Right forelimb (tissue), 1 donor: Measurements from ENCODE around the gene TMEM150B.

Source experiments
- DNase-seq: peaks from one replicate; pipeline ENCODE4 v3.0.0-alpha.2; 2018

TMEM150B gene

DNA sequence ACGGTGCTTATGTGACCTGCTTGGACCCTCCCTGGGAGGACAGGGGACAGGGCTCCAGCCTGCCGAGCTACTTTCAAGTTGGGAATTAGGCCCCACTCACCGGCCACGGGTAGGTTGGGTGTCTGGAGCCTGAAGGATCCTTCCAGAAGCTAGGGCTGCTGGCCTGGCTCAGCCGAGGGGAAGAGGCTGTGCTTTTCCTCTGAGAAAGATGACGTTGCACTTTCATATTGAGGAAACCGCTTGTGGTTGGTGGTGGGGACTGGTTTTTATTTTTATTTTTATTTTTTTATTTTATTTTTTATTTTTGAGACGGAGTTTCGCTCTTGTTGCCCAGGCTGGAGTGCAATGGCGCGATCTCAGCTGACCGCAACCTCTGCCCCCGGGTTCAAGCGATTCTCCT lies at the start of gene TMEM150B:
TMEM150B (minus strand) TSS at position 170 of the 400 bp plus-strand sequence. CDS start 4,305 bp downstream, outside the sequence.
- no peak for DNase-seq

DNA sequence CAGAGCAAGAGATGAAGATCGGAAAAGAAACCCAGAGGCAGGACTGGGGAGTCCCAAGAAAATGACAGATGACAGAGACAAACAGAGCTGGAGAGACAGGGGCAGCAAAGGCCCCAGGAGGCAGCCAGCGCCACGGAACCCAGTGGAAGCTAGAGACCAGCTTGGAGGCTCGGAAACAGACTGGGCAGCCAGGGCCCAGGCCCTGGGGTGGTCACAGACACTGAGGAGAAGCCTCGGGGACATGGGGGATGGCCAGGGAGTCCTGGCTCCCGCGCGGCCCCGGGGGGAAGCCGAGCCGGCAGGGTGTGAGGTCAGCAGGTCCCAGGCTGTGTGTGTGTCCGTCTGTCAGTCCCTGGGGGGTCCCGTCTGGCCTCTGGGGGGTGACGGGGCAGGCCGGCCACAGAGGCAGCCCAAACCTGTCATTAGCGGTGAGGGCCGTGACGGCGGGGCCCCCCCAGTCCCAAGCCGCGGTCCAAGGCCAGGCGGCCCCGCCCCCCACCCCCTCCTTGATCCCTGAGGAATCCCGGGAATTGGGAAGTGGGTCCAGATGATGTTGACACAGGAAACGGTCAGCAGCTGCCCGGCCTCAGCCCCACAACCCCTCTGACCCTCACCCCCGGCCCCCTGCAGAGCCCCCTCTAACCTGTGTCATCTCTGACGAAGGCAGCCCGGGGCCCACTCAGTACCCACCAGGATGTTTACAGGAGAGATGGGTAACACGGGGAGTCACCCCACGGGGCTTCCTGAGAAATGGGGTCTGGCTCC lies 49.0 kb upstream of the TMEM150B start:
- no peak for DNase-seq

DNA sequence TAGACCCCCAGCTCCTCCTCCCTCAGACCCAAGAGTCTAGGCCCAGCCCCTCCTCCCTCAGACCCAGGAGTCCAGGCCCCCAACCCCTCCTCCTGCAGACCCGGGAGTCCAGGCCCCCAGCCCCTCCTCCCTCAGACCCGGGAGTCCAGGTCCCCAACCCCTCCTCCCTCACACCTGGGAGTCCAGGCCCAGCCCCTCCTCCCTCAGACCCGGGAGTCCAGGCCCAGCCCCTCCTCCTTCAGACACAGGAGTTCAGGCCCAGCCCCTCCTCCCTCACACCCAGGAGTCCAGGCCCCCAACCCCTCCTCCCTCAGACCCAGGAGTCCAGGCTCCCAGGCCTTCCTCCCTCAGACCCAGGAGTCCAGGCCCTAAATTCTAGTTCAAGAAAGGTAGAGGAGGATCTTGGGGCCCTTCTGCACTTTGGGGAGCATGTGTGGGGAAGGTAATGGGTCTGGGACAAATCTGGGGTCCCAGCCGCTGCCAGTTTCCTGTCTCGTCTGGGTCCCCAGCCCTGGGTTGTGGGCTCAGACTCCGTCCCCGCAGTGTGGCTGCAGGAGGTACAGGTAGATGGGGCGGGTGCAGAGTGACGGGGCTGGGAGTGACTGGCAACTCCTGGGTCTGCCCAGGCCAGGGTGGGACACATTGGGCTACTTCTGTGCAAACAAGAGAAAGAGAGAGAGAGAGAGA lies 48.3 kb upstream of the TMEM150B start:
- no peak for DNase-seq

DNA sequence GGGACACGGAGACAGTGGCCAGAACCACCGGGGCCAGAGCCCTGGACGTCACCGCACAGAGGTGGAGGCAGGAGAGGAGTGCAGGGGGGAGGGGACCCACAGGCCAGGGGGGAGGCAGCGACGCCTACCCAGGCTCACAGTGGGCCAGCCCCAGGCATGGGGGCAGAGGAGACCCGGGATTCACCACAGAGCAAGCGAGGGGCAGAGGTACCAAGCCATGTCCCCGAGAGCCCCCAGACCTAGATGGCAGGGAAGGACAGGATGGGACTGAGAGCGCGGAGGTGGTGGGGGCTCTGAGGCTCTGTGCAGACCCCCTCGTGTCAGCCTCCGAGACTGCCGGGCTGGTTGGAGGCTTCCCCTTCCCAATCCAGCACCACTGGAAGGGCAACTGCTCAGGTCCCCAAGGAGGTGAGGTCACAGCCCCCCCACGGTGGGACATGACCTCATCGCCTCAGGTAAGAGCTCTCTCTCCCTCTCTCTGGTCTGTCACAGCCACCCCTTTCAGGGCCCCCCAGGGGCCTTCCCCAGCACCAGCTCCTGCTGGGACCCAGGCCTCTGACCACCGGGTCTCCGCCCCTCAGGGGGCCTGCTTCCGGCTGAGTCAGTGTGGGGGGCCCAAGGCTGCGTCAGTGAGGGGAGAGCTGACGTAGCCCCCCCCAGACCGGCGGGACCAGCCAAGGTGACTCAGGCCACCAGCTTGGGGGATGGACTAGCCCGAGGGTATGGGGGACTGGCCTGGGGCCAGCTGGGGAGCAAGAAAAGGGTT lies 47.4 kb upstream of the TMEM150B start:
- no peak for DNase-seq

- no peak for DNase-seq
These were observed 45.3 kb upstream of the TMEM150B start, which contains the start of gene IL11 for GRCh38 chr19:55370305-55370988. Gene IL11 (minus strand): TSS chr19:55370463. CDS start chr19:55370310, 153 bp downstream.

DNA sequence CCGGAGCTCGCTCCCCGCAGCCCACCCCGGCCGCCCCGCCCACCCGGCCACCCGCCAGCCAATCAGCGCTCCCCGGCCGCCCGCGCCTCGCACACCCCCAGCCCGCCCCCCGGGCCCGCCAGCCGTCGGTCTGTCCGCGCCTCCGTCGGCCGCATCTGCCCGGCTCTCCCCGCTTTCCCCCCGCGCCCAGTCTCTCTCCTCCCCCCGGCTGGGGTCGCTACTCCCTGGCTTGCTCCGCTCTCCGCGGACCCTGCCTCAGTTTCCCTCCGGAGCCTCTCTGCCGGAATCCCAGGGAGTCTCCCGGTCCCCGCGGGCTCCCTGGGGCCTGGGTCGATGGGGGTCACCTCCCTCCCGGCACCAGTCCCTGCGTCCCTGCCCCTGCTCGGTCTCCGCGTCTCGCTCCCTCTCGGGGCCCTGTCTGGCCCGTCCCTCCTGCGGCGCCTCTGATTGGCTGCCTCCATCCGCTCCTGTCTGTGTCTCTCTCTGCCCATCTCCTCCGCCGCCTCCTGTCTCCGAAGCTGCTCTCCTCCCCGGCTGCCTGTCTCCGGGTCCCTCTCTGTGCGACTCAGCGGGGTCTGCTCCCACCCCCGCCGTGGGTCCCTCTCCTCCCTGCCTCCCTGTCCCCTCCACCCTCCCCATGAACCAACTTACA lies 44.6 kb upstream of the TMEM150B start:
- no peak for DNase-seq

DNA sequence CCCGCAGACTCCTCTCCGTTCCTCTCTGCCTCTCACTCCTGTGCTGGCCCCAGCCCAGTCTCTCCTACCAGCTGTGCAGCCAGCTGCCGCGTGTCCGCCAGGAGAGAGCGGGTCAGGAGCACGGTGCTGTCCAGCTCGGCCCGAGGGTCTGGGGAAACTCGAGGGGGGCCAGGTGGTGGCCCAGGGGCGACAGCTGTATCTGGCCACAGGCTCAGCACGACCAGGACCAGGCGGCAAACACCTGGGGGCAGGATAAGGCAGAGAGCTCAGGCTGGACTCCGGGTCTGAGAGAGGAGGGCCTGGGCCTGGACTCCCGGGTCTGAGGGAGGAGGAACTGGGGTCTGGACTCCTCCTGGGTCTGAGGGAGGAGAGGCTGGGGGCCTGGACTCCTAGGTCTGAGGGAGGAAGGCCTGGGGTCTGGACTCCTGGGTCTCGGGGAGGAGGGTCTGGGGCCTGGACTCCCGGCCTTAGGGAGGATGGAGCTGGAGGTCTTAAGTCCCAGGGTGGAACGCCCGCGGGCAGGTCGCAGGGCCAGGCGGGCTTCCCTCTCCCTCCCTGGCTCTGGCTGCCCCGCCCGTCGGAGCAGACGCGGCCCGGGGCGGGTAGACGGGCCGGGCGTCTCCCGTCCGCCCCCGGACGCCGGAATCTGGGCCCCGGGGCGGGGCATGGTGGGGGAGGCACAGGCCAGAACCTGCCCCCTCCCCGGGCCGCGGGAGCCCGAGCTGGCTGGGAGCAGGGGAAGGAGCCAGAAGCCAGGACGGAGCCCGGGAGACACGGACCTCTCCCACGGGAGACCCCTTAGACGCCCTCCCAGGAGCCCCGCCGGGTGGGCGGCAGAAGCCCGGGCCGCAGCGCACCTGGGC lies 43.8 kb upstream of the TMEM150B start:
- DNase-seq = no peak

- DNase-seq = no peak
These were observed 43.0 kb upstream of the TMEM150B start for GRCh38 chr19:55368106-55368505.

DNA sequence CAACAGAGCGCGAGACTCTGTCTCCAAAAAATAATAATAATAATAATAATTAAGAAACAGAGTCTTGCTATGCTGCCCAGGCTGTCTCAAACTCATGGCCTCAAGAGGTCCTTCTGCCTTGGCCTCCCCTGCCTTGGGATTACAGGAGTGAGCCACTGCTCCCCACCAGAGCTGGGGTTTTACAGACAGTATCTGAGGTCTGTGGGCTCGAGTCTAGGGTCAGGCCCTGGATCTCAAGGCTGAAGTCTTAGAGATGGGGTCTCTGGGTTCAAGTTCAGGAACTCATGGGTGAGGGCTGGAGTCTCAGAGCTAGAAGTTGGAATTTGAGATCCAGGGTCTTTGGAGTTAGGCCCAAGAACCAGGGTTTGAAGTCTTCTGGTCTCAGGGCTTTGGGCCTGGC lies 41.6 kb upstream of the TMEM150B start:
- DNase-seq = no peak

DNA sequence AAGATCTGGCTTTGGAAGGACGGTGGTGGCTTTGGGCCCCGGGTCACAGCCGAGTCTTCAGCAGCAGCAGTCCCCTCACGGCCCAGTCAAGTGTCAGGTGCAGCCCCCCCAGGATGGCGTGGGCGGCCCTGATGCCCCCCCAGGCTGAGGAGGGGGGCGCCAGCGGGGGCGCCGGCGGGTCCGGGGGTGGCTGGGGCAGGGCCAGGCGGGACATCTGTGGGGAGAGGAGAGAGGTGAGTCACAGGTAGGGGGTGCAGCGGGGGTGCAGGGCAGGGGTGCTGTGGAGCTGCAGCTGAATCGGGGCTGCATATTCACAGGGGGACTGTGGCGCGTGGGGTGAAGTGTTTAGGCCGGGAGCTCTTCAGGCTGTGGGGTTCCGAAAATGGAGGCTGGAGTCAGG lies 40.8 kb upstream of the TMEM150B start:
- DNase-seq = no peak

GRCh38 chr19:55365245-55365644 lies 40.1 kb upstream of the TMEM150B start:
- no peak for DNase-seq

DNA sequence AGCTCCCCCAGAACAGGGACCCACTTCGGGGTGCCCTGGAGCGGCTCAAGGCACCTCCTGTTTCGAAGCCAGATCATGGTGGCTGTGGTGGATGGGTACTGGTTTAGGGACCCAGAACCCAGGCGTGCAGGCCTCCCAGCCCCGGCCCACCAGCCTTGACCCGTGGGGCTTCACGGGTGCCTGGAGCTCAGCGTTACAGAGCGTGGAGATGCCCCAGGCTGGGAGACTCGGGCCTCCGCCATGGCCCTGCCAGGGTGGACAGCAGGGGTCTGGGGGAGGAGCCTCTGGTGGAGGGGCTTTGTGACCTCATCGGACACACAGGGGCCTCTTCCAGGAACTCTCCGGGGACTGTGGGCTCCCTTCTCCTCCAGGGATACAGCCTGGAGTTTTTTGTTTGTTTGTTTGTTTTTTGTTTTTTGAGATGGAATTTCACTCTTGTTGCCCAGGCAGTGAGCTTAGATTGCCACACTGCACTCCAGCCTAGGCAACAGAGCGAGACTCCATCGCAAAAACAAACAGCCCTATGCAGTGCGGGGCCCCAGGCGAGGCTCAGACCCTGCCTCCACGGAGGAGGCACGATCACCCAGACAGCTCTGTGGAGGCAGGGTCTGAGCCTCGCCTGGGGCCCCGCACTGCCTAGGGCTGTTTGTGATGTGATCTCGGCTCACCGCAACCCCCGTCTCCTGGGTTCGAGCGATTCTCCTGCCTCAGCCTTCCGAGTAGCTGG lies 38.0 kb upstream of the TMEM150B start, which contains the start of gene GARIN5B:
GARIN5B (minus strand) TSS at position 271 of the 727 bp plus-strand sequence; CDS start at position 77, 194 bp downstream.
- DNase-seq = no peak

DNA sequence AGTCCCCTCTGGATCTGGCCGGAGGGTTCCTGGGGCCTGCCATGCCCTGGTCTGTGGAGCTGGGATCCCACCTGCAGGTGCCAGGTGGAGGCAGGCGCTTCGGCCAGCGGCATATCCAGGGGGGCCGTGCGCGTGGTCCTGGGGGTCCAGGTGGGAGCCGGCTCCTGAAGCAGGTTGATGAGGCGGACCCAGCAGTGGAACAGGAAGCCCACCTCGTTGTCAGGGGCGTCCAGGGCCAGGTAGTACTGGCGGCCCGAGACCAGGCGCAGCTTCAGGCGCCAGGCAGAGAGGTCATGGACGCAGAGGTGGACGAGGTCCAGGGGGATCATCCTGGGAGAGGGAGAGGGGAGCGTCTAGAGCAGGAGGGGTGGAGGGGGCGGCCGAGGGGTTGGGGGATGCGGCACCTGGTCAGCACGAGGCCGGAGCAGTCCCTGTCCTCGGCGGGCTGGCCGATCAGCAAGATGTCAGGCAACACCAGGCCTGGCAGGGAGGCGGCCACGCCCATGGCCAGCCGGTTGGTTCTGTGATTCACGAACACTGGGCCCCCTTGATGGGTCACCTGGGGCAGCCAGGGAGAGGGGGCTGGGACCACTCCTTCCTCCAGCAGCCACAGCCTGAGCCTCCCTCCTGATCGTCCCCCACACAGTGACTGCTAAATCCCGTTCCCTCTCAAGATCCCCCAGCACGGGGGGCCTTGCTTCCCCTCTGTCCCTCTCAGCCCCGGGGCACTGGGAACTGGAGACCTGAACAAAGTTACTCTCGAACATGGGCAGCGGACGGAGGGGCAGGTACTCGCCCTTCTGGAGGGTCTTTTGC lies 37.2 kb upstream of the TMEM150B start:
- DNase-seq = no peak

DNA sequence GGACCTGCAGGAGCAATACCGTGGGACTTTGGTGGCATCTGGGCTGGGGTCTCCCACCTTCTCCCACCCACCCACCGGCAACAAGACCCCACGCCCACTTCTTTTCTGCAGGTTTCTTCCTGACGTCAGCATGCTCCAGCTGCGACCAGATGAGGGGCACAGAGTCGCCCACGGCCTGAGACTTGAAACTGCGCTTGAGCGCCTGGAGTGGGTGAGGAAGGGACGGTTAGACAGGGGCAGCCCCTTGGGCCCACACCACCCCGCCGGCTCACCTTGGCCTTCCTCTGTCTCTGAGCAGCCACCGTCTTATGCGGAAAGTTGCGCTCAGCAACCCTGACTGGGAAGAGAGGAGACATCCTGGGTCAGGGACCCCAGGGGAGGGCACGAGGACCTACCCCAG lies 35.8 kb upstream of the TMEM150B start:
- DNase-seq = no peak

GRCh38 chr19:55358943-55359908 lies 34.1 kb upstream of the TMEM150B start:
- no peak for DNase-seq

DNA sequence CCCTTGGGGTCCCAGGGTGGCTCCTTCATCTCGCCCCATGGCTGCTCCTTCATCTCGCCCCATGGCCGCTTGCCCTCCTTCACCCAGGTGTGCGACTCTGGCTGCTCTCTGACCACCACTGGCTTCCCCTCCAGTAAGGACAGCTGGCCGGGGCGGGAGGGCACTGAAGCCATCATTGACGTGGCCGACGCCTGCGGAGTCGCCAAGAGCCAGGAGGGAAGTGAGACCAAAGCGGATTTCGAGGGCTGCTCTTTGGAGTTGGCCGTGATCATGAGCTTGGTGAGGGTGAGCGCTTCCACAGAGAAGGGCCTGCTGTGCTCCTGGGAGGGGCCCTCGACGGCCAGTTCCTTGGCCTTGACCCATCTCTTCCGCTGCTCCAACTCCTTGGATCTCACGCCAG lies 33.4 kb upstream of the TMEM150B start:
- no peak for DNase-seq

- DNase-seq = no peak
These were observed 30.2 kb upstream of the TMEM150B start for GRCh38 chr19:55355213-55355821.

- no peak for DNase-seq
These were observed 29.6 kb upstream of the TMEM150B start, which contains the start of gene COX6B2 for GRCh38 chr19:55354698-55355212. Gene COX6B2 (minus strand): TSS chr19:55354719. CDS start chr19:55354521, 198 bp downstream.
